NCI-H460 (cell line): ENCODE results near the gene ZNF625. TPM values are rescaled to one million over a fixed set of nuclear protein-coding genes. Genes with fewer than 3 reads are reported as not detected.
"Not testable (repeated sequence)": the region's sequence is repeated elsewhere in the genome, so short reads cannot be mapped to it uniquely, and the experiment has no call there.

Source experiments
- DNase-seq: peaks from one replicate; pipeline ENCODE4 v3.0.0-alpha.2; 2016; ENCODE audit warnings: low read depth; ENCODE audit errors: extremely low read depth
- small RNA-seq, 2 experiments: library from RNA; depleted of rRNA; stranded (forward); fragments of <200 nt; gene quantifications; one replicate each; pipeline ENCODE3, GENCODE V24; 2014
- total RNA-seq: library from RNA; depleted of rRNA; stranded (reverse); fragments of >200 nt; shearing (Covaris generic); gene quantifications from 2 replicates; pipeline ENCODE4 v1.2.3, GENCODE V29; 2014; rRNA removed

Gene ZNF625
- total RNA-seq, 1 experiment from 2014 or later = not detected

DNA sequence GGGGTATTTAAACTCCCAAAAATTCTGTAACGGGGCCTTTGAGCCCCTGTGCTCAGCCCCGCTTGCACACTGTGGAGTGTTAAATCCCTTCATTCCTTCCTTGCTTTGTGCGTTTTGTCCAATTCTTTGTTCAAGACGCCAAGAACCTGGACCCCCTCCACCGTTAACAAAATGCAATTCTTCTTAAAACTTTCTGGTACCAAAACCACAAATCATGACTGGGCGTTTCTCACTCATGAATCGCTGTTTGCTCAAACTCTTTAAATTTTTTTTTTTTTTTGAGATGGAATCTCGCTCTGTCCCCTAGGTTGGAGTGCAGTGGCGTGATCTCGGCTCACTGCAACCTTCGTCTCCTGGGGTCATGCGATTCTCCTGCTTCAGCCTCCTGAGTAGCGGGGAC lies 17.3 kb downstream of the ZNF625 start:
- DNase-seq = no peak

DNA sequence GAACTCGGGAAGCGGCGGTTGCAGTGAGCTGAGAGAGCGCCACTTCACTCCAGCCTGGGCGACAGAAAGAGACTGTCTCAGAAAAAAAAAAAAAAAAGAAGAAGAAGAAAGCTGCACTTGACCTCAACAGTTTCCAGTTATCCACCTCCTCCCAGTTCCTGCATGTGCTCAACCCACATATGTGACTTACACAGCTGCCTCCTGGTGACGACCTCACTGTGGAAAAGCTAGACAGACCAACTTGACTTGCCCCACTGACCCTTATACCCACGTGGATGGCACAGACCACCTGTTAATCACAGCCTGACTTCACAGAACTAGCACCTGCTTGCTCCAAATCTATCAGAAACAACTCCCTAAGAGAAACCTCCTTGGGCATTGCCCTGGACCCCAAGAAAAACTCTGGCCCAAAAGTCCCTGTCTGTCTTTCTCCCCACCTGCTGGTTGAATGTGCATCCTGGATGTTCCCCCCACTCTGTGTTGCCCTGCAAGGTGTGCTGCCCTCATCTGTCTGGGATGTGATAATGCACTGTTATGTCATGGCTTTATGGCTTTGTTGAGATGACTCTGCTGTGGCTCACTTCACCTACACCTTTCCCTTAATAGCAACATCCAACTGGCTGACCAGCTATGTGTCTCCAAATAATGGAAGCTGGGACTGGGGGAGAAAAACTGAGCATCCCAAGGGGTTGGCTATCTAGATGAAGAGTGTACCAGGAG lies 19.2 kb downstream of the ZNF625 start:
- no peak for DNase-seq

DNA sequence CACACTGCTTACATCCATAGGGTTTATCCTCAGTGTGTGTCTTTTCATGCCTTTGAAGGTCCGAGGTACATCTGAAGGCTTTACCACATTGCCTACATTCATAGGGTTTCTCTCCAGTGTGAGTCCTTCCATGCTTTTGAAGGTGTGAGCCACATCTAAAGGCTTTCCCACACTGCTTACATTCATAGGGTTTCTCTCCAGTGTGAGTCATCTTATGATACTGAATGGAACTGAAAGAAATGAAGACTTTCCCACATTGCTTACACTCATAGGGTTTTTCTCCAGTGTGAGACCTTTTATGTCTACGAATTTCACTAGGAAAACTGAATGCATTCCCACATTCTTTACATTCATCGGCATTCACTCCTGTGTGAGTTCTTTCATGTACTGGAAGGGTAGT lies 23.5 kb downstream of the ZNF625 start:
- no peak for DNase-seq

DNA sequence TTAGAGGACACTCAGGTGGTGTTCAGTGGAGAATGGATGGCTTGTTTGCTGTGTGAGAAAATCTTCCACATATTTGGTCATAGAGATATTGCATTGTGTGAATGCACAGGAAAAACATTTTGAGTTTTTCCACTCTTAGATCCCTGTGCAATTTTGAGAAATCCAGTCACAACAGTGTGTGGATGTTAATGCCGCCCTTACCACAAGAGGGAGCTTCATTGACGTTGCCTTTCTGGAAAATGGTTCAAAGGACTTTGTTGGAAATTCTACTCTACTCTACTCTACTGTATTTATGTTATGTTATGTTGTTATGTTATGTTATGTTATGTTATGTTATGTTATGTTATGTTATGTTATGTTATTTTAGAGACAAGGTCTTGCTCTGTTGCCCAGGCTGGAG lies 29.8 kb downstream of the ZNF625 start:
- DNase-seq = no peak

DNA sequence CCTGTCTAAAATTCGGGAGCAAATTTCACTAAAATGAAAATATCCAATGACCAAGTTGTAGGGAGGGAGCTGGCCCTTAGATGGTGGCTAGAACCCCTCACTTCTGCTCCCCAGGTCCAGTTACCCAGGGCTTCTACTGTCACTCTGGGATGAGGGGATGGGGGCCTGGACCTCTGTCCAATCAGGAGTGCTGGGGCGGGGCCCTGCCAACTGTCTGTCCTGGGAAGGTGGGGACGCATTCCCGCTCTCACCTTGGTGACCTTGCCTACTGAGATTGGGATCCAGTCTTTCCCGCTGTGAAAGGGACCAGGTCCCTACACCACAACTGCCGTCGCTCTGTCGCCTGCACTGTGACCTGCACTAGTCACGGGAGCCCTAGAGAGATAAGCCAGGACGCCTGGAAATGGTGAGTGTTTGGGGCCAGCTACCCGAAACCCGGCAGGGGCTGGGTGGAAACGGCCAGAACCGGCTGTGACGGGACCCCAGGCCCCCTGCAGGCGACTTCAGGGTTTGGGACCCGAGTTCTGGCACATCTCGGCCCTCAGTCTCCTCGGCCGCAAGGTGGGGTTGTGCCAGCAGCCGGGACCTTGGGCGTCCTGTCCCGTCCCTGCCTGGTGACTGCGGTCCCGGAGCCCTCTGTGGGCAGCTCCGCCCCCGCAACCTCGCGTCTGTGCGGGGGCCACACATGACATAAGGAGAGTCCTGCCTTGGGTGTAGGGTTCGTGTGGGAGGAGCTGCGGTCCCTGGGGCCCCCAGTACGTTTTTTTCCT lies 39.1 kb downstream of the ZNF625 start:
- no peak for DNase-seq

DNA sequence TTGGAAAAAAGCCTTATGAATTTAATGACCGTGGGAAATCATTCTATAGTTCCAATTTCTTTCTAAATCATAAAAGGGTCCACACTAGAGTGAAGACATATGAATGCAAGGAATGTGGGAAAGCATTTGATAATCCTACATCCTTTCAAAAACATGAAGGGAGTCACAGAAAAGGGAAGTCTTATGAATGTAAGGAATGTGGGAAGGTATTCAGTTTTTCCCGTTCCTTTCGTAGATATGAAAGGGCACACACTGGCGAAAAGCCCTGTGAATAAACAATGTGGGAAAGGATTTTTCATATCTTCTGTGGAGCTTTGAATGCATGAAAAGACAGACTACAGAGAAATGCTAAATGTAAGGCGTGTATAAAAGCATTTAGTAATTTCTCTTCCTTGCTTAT lies 43.4 kb downstream of the ZNF625 start:
- no peak for DNase-seq

DNA sequence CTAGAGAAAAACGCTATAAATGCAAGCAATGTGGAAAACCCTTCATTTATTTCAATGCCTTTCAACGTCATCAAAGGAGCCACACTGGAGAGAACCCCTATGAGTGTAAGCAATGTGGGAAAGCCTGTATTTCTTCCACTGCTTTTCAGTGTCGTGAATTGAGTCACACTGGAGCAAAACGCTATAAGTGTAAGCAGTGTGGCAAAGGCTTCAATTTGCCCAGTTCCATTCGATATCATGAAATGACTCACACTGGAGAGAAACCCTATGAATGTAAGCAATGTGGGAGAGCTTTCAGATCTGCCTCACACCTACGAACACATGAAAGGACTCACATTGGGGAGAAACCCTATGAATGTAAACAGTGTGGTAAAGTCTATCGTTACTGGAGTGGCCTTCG lies 43.8 kb downstream of the ZNF625 start:
- DNase-seq = no peak

DNA sequence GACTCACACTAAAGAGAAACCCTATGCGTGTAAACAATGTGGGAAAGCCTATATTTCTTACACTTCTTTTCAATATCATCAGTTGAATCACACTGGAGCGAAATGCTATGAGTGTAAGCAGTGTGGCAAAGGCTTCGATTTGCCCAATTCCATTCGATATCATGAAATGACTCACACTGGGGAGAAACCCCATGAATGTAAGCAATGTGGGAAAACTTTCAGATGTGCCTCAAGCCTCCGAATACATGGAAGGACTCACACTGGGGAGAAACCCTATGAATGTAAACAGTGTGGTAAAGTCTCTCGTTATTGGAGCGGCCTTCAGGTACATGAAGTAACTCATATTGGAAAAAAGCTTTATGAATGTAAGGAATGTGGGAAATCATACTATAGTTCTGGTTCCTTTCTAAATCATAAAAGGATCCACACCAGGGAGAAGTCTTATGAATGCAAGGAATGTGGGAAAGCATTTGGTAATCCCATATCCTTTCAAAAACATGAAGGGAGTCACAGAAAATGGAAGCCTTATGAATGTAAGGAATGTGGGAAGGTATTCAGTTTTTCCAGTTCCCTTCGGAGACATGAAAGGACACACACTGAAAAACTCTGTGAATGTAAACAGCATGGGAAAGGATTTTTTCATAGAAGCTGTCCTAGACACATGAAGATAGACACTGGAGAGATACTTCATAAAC lies 44.4 kb downstream of the ZNF625 start:
- no peak for DNase-seq

DNA sequence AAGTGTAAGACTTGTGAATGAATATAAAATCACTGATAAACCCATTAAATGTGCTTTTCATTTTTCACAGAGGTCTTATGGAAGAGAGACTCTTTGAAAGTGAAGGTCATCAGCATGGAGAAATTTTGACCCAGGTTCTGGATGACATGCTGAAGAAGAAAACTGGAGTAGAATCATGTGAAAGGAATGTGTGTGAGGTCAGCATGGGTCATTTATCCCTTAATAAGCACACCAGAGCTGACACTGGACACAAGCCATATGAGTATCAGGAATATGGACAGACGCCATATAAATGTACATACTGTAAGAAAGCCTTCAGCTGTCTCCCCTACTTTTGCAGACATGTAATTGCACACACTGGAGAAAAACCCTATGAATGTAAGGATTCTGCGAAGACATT lies 45.4 kb downstream of the ZNF625 start:
- DNase-seq = no peak

DNA sequence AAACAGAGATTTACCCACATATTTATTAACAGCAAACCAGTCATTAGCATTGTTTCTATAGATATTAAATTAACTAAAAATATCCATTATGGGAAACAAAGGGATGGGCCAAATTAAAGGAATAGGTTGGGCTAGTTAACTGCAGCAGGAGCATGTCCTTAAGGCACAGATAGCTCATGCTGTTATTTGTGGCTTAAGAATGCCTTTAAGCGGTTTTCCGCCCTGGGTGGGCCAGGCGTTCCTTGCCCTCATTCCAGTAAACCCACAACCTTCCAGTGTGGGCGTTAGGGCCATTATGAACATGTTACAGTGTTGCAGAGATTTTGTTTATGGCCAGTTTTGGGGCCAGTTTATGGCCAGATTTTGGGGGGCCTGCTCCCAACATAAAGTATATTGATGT lies 52.6 kb downstream of the ZNF625 start:
- not testable (repeated sequence) for DNase-seq

DNA sequence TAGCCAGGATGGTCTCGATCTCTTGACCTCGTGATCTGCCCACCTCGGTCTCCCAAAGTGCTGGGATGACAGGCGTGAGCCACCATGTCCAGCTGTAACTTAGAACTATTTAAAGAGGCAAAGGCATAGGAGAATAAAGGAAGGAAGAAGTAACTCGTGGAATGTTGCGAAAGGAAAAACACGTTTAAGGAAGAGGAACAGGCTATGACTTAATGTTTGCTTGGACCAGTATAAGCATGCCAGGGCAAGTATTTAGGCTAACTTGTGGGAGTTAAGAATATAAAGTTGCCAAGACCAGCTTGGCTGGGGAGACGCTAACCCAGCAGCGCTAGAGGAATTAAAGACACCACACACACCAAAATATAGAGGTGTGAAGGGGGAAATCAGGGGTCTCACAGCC lies 58.5 kb downstream of the ZNF625 start:
- DNase-seq = no peak

DNA sequence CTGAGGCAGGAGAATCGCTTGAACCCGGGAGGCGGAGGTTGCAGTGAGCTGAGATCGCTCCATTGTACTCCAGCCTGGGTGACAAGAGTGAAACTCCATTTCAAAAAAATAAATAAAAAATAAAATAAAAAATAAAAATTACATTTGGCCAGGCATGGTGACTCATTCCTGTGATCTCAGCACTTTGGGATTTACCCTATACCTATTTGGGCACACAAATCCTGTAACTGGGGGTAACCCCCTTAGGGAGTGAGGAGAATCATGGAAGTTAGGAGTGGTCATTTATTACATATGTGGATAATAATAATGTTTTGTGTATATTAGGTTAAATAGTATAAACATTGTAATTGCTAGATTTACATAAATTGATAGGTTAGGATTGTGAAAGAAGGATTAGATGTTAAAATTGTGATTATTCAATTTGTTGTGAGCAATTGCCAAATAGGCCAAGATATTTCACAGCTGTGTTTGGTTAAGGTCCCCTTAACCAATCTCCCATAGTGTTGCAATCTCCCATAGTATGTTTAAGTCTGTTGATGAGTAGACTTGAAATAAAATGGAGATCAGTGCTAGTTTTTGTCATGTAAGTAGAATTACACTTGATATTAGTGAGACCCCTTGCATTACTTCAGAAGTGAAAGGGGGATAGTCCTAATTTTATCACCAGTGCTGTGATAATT lies 61.3 kb downstream of the ZNF625 start:
- no peak for DNase-seq

Small RNA genes within 50 kb of the gene (small RNA-seq; reads per million reads assigned to genes)
- 0 reads per million in 2 experiments for gene RNA5SP467

Other genes starting within 250 kb of the ZNF625 start
- 0.12 and 0.26 TPM in 2 replicates for gene ZNF700, start 231.6 kb downstream of the ZNF625 start, total RNA-seq
- gene ZNF763, start 191.7 kb downstream of the ZNF625 start, total RNA-seq = not detected in 2 replicates
- gene ZNF433, start 121.1 kb downstream of the ZNF625 start, total RNA-seq = not detected in 2 replicates
- not detected in 2 replicates for gene ZNF878, start 103.8 kb downstream of the ZNF625 start, total RNA-seq
- not detected in 2 replicates for gene ZNF844, start 92.0 kb downstream of the ZNF625 start, total RNA-seq
- gene ZNF20, start 16.4 kb downstream of the ZNF625 start, total RNA-seq = 0.75 and 1.7 TPM in 2 replicates
- gene ZNF136, start 6.4 kb upstream of the ZNF625 start, total RNA-seq = 3.7 and 3.9 TPM in 2 replicates
- gene ZNF44, start 138.1 kb upstream of the ZNF625 start, total RNA-seq = 0.17 and 0.32 TPM in 2 replicates
- gene ZNF563, start 176.9 kb upstream of the ZNF625 start, total RNA-seq = not detected in 2 replicates
- not detected in 2 replicates for gene ZNF442, start 208.9 kb upstream of the ZNF625 start, total RNA-seq
- gene ZNF799, start 244.5 kb upstream of the ZNF625 start, total RNA-seq = 1.6 and 2.5 TPM in 2 replicates